GM12864 (cell line): ENCODE measurements around the gene FAM78A.

ENCODE experiments used
- DNase-seq: peaks from one replicate; pipeline ENCODE4 v3.0.0-alpha.2; 2011; ENCODE audit warnings: low read depth
- H3K4me3 ChIP-seq: 2 replicates; pipeline ENCODE4 v1.5.1; 2011; ENCODE audit warnings: mild to moderate bottlenecking, low read depth, low read length, control low read depth
- TF ChIP-seq, protein P1 (sequence below): IDR thresholded peaks from 2 replicates; pipeline ENCODE4 v1.5.1; 2011; ENCODE audit warnings: low read depth, mild to moderate bottlenecking, moderate library complexity, low read length, control low read depth, inconsistent platforms; ENCODE audit errors: missing control alignments

Gene FAM78A

DNA sequence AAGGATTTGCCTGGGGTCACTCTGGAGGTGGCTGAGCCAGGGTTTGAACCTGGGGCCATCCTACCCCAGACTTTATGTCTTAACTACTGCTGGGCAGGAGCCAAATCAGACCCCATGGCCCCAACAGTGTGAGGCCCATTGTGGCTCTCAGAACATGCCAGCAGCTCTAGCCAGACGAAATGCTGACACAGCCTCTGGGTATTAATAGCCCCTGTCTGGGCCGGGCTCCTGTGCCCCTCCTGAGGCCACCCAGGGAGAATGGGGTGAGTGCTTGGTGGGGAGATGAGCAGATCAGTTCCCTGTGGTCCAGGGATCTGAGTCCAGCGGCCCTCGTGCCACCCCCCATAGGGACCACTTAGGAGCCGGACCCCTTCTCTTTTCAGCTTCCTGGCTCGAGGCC, 11.0 kb upstream of the FAM78A start:
- no peak for DNase-seq
- no peak overlapping the region for H3K4me3 ChIP-seq
- TF ChIP-seq, protein P1, sequence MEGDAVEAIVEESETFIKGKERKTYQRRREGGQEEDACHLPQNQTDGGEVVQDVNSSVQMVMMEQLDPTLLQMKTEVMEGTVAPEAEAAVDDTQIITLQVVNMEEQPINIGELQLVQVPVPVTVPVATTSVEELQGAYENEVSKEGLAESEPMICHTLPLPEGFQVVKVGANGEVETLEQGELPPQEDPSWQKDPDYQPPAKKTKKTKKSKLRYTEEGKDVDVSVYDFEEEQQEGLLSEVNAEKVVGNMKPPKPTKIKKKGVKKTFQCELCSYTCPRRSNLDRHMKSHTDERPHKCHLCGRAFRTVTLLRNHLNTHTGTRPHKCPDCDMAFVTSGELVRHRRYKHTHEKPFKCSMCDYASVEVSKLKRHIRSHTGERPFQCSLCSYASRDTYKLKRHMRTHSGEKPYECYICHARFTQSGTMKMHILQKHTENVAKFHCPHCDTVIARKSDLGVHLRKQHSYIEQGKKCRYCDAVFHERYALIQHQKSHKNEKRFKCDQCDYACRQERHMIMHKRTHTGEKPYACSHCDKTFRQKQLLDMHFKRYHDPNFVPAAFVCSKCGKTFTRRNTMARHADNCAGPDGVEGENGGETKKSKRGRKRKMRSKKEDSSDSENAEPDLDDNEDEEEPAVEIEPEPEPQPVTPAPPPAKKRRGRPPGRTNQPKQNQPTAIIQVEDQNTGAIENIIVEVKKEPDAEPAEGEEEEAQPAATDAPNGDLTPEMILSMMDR, result no peak

- DNase-seq, result no peak
- no peak overlapping the region for H3K4me3 ChIP-seq
- TF ChIP-seq, protein P1, result no peak
These were observed 8.5 kb upstream of the FAM78A start for GRCh38 chr9:131284856-131285255.

- no peak for DNase-seq
These were observed 6.5 kb upstream of the FAM78A start for GRCh38 chr9:131282688-131283422.

GRCh38 chr9:131282175-131282574, 5.9 kb upstream of the FAM78A start:
- TF ChIP-seq, protein P1, result no peak
- H3K4me3 ChIP-seq, result no peak overlapping the region
- no peak for DNase-seq

More at GRCh38 chr9:131282688-131283422, 6.5 kb upstream of the FAM78A start:
- H3K4me3 ChIP-seq, result no peak overlapping the region
- TF ChIP-seq, protein P1, result no peak

DNA sequence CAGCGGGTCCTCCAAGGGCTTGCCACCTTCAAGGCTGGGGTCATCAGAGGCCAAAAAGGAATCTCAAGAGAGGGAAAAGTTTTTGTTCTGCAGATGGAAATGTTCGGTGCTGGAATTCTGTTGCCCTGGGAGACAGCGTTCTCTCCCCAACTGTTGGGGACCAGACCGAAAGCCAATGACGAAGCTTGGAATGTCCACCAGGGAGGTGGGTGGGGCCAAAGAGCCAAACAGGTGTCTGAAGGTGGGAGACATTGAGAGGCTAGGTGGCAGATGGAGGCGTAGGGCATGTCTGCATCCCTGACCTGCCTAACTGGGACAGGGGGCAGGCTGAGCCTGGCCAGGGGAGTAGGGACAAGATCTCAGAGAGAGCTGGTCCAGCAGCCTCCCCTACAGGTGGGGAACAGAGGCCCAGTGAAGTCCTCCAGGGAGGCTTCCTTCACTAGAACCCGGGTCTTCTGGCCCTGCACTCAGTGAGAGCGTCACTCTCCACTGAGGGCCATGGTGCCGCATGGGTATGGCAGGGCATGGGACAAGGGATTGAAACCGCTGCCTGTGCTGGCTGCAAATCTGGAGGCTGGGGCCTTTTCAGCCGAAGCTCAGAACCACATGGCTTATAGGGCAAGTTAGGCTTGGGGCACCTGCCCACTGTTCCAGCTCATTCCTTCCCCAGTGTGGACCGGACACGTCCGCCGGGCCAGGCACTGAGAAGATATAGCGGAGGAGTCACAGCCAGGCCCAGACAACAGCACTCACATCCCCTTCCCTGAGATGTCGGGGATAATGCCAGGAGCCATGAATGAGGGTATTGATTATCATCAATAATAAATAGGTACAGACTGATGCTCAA, 5.0 kb upstream of the FAM78A start:
- TF ChIP-seq, protein P1, result no peak
- DNase-seq, result no peak

DNA sequence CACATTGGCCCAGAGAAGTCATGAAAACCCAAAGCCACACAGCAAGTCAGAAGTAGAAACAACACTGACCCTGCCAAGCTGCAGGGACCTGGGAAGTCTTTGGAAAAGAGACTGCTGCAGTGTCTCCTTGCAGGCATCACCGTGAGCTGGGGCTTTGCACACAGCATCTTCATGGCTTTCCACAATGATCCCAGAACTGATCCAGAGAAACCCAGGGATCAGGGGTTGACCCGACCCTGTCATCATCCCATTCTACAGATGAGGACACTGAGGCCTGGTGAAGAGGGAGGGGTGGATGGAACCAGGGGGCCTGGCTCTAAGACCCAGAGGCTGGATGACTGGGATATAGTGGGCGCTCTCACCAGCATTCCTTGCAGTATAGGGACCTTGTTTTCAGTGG, 4.3 kb upstream of the FAM78A start:
- H3K4me3 ChIP-seq, result no peak overlapping the region
- TF ChIP-seq, protein P1, result no peak
- no peak for DNase-seq

More for the DNA sequence above, 5.0 kb upstream of the FAM78A start:
- H3K4me3 ChIP-seq, result no peak overlapping the region
